HG02852 (cell line): Measurements from ENCODE around the gene MYBPHL.
A peak's percentile ranks its signal among the peaks of the same experiment; 100 is the strongest.

Experiments
- ATAC-seq: cut with Tn5 transposase; IDR thresholded peaks from one replicate; pipeline ENCODE4 v1.9.1; 2021; ENCODE audit warnings: mild to moderate bottlenecking, moderate library complexity; ENCODE audit not compliant: unreplicated experiment

Gene MYBPHL

DNA sequence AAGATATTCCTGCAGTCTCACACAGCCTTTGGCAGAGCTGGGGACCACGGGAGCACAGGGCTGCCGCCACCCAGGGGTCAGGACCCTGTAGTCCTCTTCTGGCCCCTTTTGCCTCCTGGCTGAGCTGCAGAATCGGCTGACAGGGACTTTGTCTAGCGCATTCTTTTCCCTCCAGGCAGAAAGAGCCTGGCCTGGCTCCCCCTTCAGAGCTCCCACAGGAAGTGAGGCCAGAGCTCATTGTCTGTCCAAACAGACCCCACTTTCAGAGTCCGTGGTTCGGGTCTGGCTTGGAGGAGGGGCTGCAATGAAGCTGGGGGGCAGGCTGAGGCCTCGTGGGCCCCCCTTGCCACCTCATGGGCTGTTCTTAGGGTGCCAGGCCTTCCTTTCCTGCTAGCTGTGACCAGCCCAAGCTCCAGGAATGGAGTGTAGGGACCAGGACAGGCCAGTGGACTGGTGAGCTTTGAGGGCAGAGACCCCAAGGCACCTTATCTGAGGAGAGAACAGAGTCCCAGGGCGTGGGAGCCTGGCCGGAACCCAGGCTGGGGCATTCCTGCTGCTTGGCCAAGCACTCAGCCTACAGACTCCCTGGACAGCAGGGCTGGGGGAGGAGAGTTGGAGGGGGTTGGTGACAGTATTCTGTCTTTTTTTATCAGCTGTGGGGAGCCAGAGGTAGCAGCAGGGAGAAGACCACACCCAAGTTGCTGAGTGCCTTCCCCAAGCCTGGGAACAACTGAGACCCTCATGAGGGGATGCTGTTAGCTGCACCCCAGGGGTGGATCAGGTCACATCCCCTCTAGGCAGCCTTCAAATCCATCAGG, 52.8 kb downstream of the MYBPHL start:
- no peak for ATAC-seq

DNA sequence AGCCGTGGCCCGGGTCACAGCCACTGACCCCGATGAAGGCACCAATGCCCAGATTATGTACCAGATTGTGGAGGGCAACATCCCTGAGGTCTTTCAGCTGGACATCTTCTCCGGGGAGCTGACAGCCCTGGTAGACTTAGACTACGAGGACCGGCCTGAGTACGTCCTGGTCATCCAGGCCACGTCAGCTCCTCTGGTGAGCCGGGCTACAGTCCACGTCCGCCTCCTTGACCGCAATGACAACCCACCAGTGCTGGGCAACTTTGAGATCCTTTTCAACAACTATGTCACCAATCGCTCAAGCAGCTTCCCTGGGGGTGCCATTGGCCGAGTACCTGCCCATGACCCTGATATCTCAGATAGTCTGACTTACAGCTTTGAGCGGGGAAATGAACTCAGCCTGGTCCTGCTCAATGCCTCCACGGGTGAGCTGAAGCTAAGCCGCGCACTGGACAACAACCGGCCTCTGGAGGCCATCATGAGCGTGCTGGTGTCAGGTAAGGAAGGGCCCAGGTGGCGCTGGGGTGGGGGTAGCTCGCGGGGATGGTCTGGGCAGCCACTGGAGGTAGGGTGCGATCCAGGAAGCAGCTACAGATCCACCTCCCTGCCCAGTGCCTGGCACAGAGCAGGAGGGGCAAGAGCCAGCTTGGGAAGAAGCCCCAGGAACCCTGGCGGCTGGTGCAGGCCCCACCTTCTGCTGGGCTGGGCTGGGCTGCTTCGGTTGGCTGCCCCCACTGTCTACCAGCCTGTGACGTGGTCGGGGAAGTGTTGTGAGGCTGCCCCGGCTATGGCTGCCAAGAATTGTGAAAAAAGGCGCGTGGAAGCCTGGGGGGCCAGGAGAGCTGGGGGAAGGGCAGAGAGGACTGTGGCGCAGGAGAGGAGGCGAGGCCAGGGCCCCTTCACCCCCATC, 53.7 kb downstream of the MYBPHL start:
- ATAC-seq, result no peak

DNA sequence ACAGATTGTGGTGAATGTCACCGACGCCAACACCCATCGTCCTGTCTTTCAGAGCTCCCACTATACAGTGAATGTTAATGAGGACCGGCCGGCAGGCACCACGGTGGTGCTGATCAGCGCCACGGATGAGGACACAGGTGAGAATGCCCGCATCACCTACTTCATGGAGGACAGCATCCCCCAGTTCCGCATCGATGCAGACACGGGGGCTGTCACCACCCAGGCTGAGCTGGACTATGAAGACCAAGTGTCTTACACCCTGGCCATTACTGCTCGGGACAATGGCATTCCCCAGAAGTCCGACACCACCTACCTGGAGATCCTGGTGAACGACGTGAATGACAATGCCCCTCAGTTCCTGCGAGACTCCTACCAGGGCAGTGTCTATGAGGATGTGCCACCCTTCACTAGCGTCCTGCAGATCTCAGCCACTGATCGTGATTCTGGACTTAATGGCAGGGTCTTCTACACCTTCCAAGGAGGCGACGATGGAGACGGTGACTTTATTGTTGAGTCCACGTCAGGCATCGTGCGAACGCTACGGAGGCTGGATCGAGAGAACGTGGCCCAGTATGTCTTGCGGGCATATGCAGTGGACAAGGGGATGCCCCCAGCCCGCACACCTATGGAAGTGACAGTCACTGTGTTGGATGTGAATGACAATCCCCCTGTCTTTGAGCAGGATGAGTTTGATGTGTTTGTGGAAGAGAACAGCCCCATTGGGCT, 54.5 kb downstream of the MYBPHL start:
- ATAC-seq, result no peak

DNA sequence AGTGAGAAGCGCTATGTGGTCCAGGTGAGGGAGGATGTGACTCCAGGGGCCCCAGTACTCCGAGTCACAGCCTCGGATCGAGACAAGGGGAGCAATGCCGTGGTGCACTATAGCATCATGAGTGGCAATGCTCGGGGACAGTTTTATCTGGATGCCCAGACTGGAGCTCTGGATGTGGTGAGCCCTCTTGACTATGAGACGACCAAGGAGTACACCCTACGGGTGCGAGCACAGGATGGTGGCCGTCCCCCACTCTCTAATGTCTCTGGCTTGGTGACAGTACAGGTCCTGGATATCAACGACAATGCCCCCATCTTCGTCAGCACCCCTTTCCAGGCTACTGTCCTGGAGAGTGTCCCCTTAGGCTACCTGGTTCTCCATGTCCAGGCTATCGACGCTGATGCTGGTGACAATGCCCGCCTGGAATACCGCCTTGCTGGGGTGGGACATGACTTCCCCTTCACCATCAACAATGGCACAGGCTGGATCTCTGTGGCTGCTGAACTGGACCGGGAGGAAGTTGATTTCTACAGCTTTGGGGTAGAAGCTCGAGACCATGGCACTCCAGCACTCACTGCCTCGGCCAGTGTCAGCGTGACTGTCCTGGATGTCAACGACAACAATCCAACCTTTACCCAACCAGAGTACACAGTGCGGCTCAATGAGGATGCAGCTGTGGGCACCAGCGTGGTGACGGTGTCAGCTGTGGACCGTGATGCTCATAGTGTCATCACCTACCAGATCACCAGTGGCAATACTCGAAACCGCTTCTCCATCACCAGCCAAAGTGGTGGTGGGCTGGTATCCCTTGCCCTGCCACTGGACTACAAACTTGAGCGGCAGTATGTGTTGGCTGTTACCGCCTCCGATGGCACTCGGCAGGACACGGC, 55.3 kb downstream of the MYBPHL start:
- no peak for ATAC-seq

DNA sequence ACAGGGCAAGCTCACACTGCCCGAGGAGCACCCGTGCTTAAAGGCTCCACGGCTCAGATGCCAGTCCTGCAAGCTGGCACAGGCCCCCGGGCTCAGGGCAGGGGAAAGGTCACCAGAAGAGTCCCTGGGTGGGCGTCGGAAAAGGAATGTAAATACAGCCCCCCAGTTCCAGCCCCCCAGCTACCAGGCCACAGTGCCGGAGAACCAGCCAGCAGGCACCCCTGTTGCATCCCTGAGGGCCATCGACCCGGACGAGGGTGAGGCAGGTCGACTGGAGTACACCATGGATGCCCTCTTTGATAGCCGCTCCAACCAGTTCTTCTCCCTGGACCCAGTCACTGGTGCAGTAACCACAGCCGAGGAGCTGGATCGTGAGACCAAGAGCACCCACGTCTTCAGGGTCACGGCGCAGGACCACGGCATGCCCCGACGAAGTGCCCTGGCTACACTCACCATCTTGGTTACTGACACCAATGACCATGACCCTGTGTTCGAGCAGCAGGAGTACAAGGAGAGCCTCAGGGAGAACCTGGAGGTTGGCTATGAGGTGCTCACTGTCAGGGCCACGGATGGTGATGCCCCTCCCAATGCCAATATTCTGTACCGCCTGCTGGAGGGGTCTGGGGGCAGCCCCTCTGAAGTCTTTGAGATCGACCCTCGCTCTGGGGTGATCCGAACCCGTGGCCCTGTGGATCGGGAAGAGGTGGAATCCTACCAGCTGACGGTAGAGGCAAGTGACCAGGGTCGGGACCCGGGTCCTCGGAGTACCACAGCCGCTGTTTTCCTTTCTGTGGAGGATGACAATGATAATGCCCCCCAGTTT, 56.1 kb downstream of the MYBPHL start:
- ATAC-seq, result no peak

DNA sequence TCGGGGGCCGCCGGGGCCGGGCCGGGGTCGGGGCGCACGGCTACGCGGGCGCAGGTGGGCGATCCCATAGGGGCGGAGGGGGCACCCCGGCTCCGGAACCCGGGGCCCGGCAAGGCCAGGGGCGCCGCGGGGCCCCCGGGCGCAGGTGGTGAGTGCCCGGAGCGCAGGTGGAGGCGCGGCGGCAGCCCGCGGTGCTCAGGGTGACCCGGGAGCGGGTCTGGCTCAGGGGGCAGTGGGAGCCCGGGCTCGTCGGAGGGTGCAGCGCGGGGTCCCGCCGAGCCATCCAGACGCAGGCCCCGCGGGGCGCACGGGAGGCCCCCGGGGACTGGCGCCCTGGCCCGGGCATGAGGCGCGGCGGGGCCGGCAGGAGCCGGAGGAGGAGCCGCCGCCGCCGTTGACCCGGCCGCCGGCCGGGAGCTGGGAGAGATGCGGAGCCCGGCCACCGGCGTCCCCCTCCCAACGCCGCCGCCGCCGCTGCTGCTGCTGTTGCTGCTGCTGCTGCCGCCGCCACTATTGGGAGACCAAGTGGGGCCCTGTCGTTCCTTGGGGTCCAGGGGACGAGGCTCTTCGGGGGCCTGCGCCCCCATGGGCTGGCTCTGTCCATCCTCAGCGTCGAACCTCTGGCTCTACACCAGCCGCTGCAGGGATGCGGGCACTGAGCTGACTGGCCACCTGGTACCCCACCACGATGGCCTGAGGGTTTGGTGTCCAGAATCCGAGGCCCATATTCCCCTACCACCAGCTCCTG, 57.0 kb downstream of the MYBPHL start:
- ATAC-seq, result peak; percentile 35

DNA sequence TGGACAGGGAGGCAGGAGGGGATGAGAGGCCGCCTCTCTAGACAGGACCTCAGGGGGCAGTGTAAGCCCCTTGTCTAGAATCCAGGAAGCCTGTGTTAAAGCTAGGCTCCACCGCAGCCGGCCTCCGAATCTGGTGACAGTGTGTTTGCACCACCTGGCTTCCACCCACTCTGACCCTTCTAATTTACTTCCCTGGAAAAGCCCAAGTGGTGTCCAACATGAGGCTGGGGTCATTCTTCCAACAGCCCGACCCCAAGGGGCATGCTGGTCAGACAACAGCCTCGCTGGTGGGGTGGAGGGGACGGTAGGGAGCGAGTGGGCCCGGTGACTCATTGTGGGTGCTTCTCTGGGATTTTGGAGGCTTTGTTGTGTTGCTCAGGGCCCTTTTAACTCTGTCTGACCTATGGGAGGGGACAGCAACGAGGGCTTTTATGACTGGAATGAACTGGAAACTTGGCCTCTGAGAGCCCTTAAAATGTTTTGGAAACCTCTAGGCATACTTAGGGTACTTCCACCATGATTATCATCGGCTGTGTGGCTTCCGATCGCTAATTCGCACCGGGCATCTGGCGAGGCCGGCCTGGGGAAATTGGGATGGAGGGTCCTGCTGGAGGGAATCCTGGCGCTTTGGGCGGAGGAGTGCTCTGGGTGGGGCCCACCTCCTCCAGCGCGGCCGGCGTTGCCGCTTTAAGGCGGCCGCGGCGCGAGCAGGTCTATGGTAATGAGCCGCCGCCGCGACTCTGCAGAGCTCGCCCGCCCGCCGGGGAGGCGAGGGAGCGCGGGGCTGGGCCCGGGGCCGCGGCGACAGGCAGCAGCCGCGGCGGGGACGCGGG, 57.8 kb downstream of the MYBPHL start, which contains the start of gene CELSR2:
Gene CELSR2, plus strand, starts transcription at position 743 of the 833 bp plus-strand sequence. CDS start 541 bp downstream, outside the sequence.
- peak; percentile 83 for ATAC-seq

DNA sequence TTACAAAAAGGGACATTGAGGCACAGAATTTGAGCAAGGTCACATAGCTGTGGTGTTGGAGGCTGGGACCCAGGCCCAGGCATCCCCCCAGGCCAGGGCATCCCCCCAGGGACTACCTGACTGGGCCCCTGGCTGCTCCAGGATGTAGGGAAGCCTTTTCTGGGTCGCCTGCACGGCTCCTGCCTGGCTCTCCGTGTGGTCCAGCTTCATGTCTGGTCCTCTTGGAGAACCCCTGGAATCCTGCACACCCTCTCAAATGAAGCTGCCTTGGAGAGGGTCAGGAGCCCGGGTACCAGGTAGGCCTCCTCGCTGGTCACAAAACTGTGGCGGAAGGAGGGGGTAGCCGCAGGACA, 58.4 kb downstream of the MYBPHL start:
- no peak for ATAC-seq

DNA sequence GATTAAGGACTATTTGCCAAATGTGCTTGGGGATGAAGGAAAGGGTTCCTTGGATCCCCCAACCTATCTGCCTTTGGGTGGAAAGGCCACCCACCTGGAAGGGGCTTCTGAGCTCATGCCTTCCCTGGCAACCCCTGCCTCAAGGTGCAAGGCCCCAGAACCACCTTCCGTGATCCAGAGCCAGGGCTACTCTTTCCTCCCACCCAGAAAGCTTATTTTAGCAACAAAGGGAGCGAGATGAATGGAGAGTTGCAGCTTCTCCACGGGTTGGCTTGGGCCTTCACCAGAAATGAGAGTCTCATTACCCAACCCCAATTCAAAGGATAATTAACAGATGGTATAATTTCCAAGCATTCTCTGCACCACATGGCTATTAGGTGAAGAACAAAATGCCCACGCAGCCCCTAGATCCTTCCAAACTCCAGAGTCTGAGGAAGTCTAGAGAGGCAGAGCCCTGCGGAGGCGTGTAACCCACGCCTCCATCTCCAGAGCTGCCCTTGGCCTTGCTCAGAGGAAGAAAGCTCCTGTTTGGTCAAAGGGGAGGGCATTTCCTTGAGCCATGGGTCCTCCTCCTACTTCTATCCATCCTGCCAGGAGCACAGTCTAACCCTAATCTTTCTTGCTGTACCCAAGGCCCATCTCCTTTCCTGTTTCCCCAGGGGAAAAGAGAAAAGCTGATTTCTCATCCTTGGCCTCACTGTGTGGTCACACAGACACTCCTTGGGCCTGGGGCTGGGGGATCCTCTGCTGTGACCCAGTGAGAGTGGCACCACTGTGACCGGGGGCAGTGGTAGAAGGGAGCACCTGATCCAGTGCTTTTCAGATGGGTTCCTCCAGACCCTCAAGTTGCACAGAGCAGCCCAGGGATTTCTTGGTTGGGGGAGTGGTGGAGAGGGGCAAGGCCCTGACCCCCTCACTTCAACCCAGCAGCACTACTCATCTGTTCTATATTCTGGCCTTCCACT, 59.1 kb downstream of the MYBPHL start:
- ATAC-seq, result no peak

DNA sequence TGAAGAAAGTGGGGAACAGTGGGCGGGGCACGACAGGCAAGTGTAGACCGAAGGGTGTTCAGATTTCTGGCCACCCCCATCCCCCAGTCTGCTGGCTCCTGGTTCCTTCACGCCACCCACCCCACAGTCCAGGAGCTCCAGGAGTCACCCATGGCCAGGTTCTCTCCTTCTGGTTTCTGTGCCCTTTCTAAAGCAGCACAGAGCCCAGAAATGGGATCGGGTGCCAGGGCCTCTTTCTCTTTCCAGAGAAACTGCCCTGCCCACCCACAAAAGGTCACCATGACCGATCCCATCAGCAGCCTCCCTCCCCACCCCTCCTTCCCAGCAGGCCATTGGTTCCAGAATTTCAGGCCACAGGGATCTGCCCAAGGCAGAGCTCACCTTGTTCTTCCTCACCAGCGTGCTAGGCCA, 60.7 kb downstream of the MYBPHL start:
- no peak for ATAC-seq

DNA sequence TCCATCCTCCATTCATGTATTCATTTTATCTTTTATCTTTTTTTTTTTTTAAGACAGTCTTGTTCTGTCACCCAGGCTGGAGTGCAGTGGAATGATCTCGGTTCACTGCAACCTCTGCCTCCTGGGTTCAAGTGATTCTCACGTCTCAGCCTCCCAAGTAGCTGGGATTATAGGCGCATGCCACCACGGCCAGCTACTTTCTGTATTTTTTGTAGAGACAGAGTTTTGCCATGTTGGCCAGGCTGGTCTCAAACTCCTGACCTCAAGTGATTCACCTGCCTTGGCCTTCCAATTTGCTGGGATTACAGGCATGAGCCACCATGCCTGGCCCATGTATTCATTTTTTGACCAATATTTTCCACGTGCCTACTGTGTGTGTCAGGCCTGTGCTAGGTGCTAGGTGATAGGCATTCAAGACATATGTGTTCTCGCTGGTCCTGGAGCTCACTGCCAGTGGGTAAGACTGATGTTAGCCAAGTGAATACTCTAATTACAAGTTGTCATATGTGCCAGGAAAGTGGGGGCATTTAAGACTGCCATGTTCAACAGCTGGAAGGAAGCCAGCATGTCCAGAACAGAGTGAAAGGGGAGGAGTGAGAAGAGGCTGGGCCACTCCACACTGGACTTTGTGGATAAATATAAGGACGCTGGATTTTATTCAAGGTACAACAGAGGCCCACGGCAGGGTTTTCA, 62.8 kb downstream of the MYBPHL start:
- ATAC-seq, result no peak

DNA sequence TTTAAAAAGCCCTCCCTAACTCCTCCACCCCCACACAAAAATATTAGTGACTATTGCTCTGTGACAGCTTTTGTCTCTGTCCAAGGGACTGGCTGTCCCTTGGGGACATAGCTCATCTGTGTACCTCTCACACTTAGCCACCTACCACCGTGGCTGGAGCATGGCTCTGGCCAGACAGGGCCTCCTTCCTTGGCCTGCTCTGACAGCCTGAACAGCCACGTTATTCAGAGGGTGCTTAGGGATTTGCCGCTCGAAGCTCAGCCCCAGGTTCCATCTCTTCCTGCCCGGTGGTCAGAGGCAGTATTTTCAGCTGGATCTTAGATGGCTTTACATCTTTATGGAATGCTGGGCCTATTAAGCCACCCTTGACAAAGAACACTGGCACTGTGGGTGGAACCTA, 63.6 kb downstream of the MYBPHL start:
- ATAC-seq, result no peak

DNA sequence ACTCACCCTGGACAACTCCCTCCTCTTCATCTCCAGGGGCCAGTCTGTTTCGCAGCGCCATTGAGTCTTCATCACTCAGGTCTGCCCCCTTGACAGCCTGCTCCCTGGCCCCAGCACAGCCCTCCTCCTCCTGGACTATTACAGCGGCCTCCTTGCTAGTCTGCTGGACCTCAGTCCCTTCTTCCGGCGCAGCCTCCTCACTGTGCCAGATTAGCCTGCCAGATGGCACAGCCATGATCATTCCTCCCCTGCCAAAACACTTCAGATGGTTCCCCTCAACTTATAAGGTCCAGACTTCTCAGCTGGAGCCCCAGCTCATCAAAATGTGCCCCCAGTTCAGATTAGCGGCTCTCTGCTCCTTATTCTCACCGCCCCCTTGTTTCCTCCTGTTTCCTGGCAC, 64.4 kb downstream of the MYBPHL start:
- no peak for ATAC-seq
